ENCODE results near the gene MAP3K14. TPM values are rescaled to one million over a fixed set of nuclear protein-coding genes. Genes with fewer than 3 reads are reported as not detected.

Gene MAP3K14
- total and polyA plus RNA-seq, 2 experiments from 2014 or later, result 2.3 to 3.0 TPM

- H3K4me3 ChIP-seq, result no peak overlapping the region
- H3K4me1 ChIP-seq (ENCODE audit: insufficient read depth), result peaks cover 13% of the 10 kb centered on the region
- no peaks in the 10 kb centered on the region for H3K27me3 ChIP-seq
- no peaks in the 10 kb centered on the region for H3K36me3 ChIP-seq (replicated peaks; ENCODE audit: insufficient read depth, low read depth)
- no peak overlapping the region for H3K4me2 ChIP-seq
- H3K27ac ChIP-seq, result peak overlapping the region; percentile 58
- TF ChIP-seq EZH2phosphoT487 (IDR thresholded peaks at IDR 0.05; ENCODE audit: low read depth, severe bottlenecking, unreplicated experiment) (no peak), EZH2 (IDR thresholded peaks at IDR 0.05; ENCODE audit: borderline replicate concordance) (no peak), CTCF (IDR thresholded peaks at IDR 0.05; ENCODE audit: poor library complexity) (no peak)
- 86% methylated on average over 16 of the region's 16 CpGs for WGBS (ENCODE audit: low lambda C conversion rate, missing lambda C conversion rate)
- no peaks in the 10 kb centered on the region for H3K79me2 ChIP-seq
- no peak for DNase-seq (ENCODE audit: low spot score)
- H3K9me3 ChIP-seq (ENCODE audit: low read depth), result no peaks in the 10 kb centered on the region
- no peaks in the 10 kb centered on the region for H3K9me2 ChIP-seq (replicated peaks; ENCODE audit: insufficient read depth)
- H2AFZ ChIP-seq, result no peak overlapping the region
- H4K20me1 ChIP-seq (ENCODE audit: insufficient read depth, poor library complexity, severe bottlenecking), result no peaks in the 10 kb centered on the region
Observed at GRCh38 chr17:45229681-45230409, 87.0 kb downstream of the MAP3K14 start.

- Histone ChIP-seq H3K27ac (peak overlapping the region; percentile 58), H3K9me2 (replicated peaks; ENCODE audit: insufficient read depth) (no peaks in the 10 kb centered on the region), H3K27me3 (peaks cover 5% of the 10 kb centered on the region), H3K79me2 (no peaks in the 10 kb centered on the region), H4K20me1 (ENCODE audit: insufficient read depth, poor library complexity, severe bottlenecking) (no peaks in the 10 kb centered on the region), H2AFZ (no peak overlapping the region), H3K4me1 (ENCODE audit: insufficient read depth) (peaks cover 13% of the 10 kb centered on the region), H3K4me2 (peak overlapping the region; percentile 30), H3K36me3 (replicated peaks; ENCODE audit: insufficient read depth, low read depth) (no peaks in the 10 kb centered on the region), H3K9me3 (ENCODE audit: low read depth) (no peaks in the 10 kb centered on the region), H3K4me3 (no peak overlapping the region)
- 60% methylated on average over 19 of the region's 19 CpGs for whole genome bisulfite sequencing (ENCODE audit: low lambda C conversion rate, missing lambda C conversion rate)
- peak; percentile 79 for DNase-seq (ENCODE audit: low spot score)
- TF ChIP-seq CTCF (IDR thresholded peaks at IDR 0.05; ENCODE audit: poor library complexity), result no peak
- TF ChIP-seq EZH2phosphoT487 (IDR thresholded peaks at IDR 0.05; ENCODE audit: low read depth, severe bottlenecking, unreplicated experiment), result no peak
- TF ChIP-seq EZH2 (IDR thresholded peaks at IDR 0.05; ENCODE audit: borderline replicate concordance), result no peak
Observed at GRCh38 chr17:45228763-45229539, 87.9 kb downstream of the MAP3K14 start.

GRCh38 chr17:45227926-45228762 lies 88.7 kb downstream of the MAP3K14 start:
- TF ChIP-seq EZH2phosphoT487 (IDR thresholded peaks at IDR 0.05; ENCODE audit: low read depth, severe bottlenecking, unreplicated experiment) (no peak), CTCF (IDR thresholded peaks at IDR 0.05; ENCODE audit: poor library complexity) (no peak), EZH2 (IDR thresholded peaks at IDR 0.05; ENCODE audit: borderline replicate concordance) (no peak)
- H2AFZ ChIP-seq, result no peak overlapping the region
- H3K36me3 ChIP-seq (replicated peaks; ENCODE audit: insufficient read depth, low read depth), result no peaks in the 10 kb centered on the region
- peaks cover 11% of the 10 kb centered on the region for H3K27me3 ChIP-seq
- peak overlapping the region; percentile 38 for H3K27ac ChIP-seq
- H3K9me3 ChIP-seq (ENCODE audit: low read depth), result no peaks in the 10 kb centered on the region
- H4K20me1 ChIP-seq (ENCODE audit: insufficient read depth, poor library complexity, severe bottlenecking), result no peaks in the 10 kb centered on the region
- no peaks in the 10 kb centered on the region for H3K9me2 ChIP-seq (replicated peaks; ENCODE audit: insufficient read depth)
- no peak overlapping the region for H3K4me3 ChIP-seq
- H3K4me2 ChIP-seq, result peak overlapping the region; percentile 30
- H3K79me2 ChIP-seq, result no peaks in the 10 kb centered on the region
- H3K4me1 ChIP-seq (ENCODE audit: insufficient read depth), result peaks cover 13% of the 10 kb centered on the region
- peak; percentile 6 for DNase-seq (ENCODE audit: low spot score)
- WGBS (ENCODE audit: low lambda C conversion rate, missing lambda C conversion rate), result 80% methylated on average over 16 of the region's 17 CpGs
